K562 (cell line): ENCODE results near the gene MTMR12. TPM values are rescaled to one million over a fixed set of nuclear protein-coding genes. Genes with fewer than 3 reads are reported as not detected.
"Not testable (repeated sequence)": the region's sequence is repeated elsewhere in the genome, so short reads cannot be mapped to it uniquely, and the experiment has no call there.

ENCODE experiments used
- ATAC-seq: fragments of 200-7000 bp; cut with Tn5 transposase; 3 replicates; pipeline ENCODE4 v1.9.1; 2020; ENCODE audit warnings: moderate library complexity
- BruUV-seq: library from RNA; stranded (reverse); fragments of 400-500 nt; replicated peaks from 2 replicates; lab custom pipeline; 2021; lab: Mats Ljungman, UMichigan
- CTCF ChIA-PET: fragments of 300-600 bp; formaldehyde crosslinking; extraction: SDS; loops from one replicate; lab custom pipeline; 2021; ENCODE audit warnings: low intra/inter-chr PET ratio; lab: Yijun Ruan, JAX
- POLR2A ChIA-PET: fragments of 300-600, 350-650 bp; sonication (Branson Sonifier 250); formaldehyde crosslinking; extraction: SDS; loops from one replicate; lab custom pipeline; 2021; ENCODE audit warnings: antibody characterized with exemption, inconsistent platforms; lab: Yijun Ruan, JAX
- DNase-seq, 4 experiments: peaks; one replicate each; pipeline versions ENCODE4 v3.0.0 to v3.0.0-alpha.2; 2011 to 2018; ENCODE audit warnings: low spot score in 3 of 4, mixed read lengths in 3 of 4; ENCODE audit errors: extremely low read depth in 1 of 4
- FAIRE-seq: peaks from 2 replicates; lab custom pipeline; 2011; peaks lifted over from hg19 to GRCh38; lab: Jason Lieb, UNC
- H2AFZ ChIP-seq: 2 replicates; pipeline ENCODE4 v1.6.0; 2011; ENCODE audit warnings: low read depth, low read length, control low read depth, inconsistent platforms
- H3K27ac ChIP-seq: fragments of 200-600 bp; 3 replicates; pipeline ENCODE4 v1.8.0; 2011; ENCODE audit warnings: low read depth, mild to moderate bottlenecking, control low read depth, inconsistent platforms, low read length, moderate library complexity, mixed read lengths; ENCODE audit errors: extremely low read depth
- H3K27me3 ChIP-seq, 2 experiments: fragments of 300-600 bp in 1 of 2; 2 replicates in 1 of 2; 3 replicates in 1 of 2; pipeline versions ENCODE4 v1.6.0 to v1.8.0; 2011; ENCODE audit warnings: inconsistent platforms in 2 of 2, low read length in 2 of 2, mild to moderate bottlenecking in 1 of 2, mixed read lengths in 1 of 2, moderate library complexity in 1 of 2; ENCODE audit not compliant: control insufficient read depth in 2 of 2, insufficient read depth in 2 of 2
- H3K36me3 ChIP-seq: fragments of 300-600 bp; 3 replicates; pipeline ENCODE4 v1.8.0; 2011; ENCODE audit warnings: mild to moderate bottlenecking, low read length, inconsistent platforms; ENCODE audit not compliant: control insufficient read depth, insufficient read depth
- H3K4me1 ChIP-seq, 2 experiments: fragments of 200-600 bp in 1 of 2; replicated peaks in 1 of 2; 2 replicates in 1 of 2; 3 replicates in 1 of 2; pipeline versions ENCODE4 v1.5.1 to v1.8.0; 2011; ENCODE audit warnings: inconsistent platforms in 2 of 2, low read length in 2 of 2, mild to moderate bottlenecking in 1 of 2, mixed read lengths in 1 of 2, moderate library complexity in 1 of 2; ENCODE audit not compliant: control insufficient read depth in 2 of 2, insufficient read depth in 2 of 2
- H3K4me2 ChIP-seq: 2 replicates; pipeline ENCODE4 v1.6.1; 2011; ENCODE audit warnings: low read length, control low read depth, inconsistent platforms, mixed read lengths; ENCODE audit not compliant: insufficient read depth
- H3K4me3 ChIP-seq: fragments of 200-600 bp; sonication (generic), shearing (Covaris generic); 2 replicates; pipeline ENCODE4 v1.5.1; 2016; ENCODE audit warnings: control low read depth, inconsistent platforms
- H3K79me2 ChIP-seq: fragments of 200-600 bp; 3 replicates; pipeline ENCODE4 v1.8.0; 2011; ENCODE audit warnings: low read length, inconsistent platforms; ENCODE audit not compliant: control insufficient read depth, insufficient read depth
- H3K9ac ChIP-seq, 2 experiments: 2 replicates each; pipeline versions ENCODE4 v1.6.0 to v1.6.1; 2011; ENCODE audit warnings: low read depth in 2 of 2, low read length in 2 of 2, control low read depth in 1 of 2, inconsistent platforms in 1 of 2, mild to moderate bottlenecking in 1 of 2, mixed read lengths in 1 of 2; ENCODE audit not compliant: insufficient read depth in 1 of 2
- H3K9me1 ChIP-seq: one replicate; pipeline ENCODE4 v1.6.0; 2011; ENCODE audit warnings: inconsistent platforms, mild to moderate bottlenecking, low read length, moderate library complexity; ENCODE audit not compliant: control insufficient read depth, insufficient read depth
- H3K9me3 ChIP-seq: replicated peaks from 2 replicates; pipeline ENCODE4 v1.5.1; 2011; ENCODE audit warnings: low read depth, low read length, inconsistent platforms; ENCODE audit not compliant: control insufficient read depth, insufficient read depth
- H4K20me1 ChIP-seq: replicated peaks from 2 replicates; pipeline ENCODE4 v1.6.1; 2011; ENCODE audit warnings: low read length, inconsistent platforms, mixed read lengths; ENCODE audit not compliant: control insufficient read depth, insufficient read depth
- CBFA2T3 ChIP-seq: fragments of 450-650 bp; IDR thresholded peaks from 2 replicates; pipeline ENCODE4 v1.6.1; 2017
- CCNT2 ChIP-seq: IDR thresholded peaks from 2 replicates; pipeline ENCODE4 v1.6.1; 2011; ENCODE audit warnings: borderline replicate concordance, low read depth, mild to moderate bottlenecking, moderate library complexity, mixed read lengths, low read length; ENCODE audit not compliant: insufficient read length; ENCODE audit errors: extremely low read depth
- CHAMP1 ChIP-seq: fragments of 450-650 bp; IDR thresholded peaks from 2 replicates; pipeline ENCODE4 v1.6.1; 2016; ENCODE audit warnings: mild to moderate bottlenecking
- CREB1 ChIP-seq, 2 experiments: sonication (generic) in 1 of 2; formaldehyde crosslinking in 1 of 2; IDR thresholded peaks; 2 replicates each; pipeline versions ENCODE4 v1.6.1 to v1.8.0; 2012 to 2022; ENCODE audit warnings: inconsistent platforms in 1 of 2, mild to moderate bottlenecking in 1 of 2, missing genetic modification reagents in 1 of 2, moderate library complexity in 1 of 2
- GATA2 ChIP-seq: sonication (generic); formaldehyde crosslinking; IDR thresholded peaks from 2 replicates; pipeline ENCODE4 v1.4.0; 2020; ENCODE audit warnings: mild to moderate bottlenecking, missing genetic modification reagents
- HDAC1 ChIP-seq, 2 experiments: fragments of 450-650 bp; IDR thresholded peaks; 2 replicates each; pipeline ENCODE4 v1.6.1; 2016 to 2017; ENCODE audit warnings: inconsistent platforms in 1 of 2, mild to moderate bottlenecking in 1 of 2, moderate library complexity in 1 of 2
- HDAC2 ChIP-seq: fragments of 450-650 bp; IDR thresholded peaks from 2 replicates; pipeline ENCODE4 v1.6.1; 2016; ENCODE audit warnings: mild to moderate bottlenecking
- MYNN ChIP-seq, 2 experiments: sonication (generic); formaldehyde crosslinking in 1 of 2; IDR thresholded peaks; 2 replicates each; pipeline versions ENCODE4 v1.5.0 to v1.6.1; 2016 to 2020; ENCODE audit warnings: antibody characterized with exemption in 1 of 2, missing genetic modification reagents in 1 of 2
- NCOA1 ChIP-seq: fragments of 450-650 bp; IDR thresholded peaks from 2 replicates; pipeline ENCODE4 v1.6.1; 2016; ENCODE audit warnings: low read depth
- PHB2 ChIP-seq: fragments of 450-650 bp; IDR thresholded peaks from 2 replicates; pipeline ENCODE4 v1.6.1; 2017; ENCODE audit warnings: low read depth
- PML ChIP-seq: IDR thresholded peaks from 2 replicates; pipeline ENCODE4 v1.6.1; 2012; ENCODE audit warnings: low read length, inconsistent platforms
- POLR2AphosphoS5 ChIP-seq: IDR thresholded peaks from 2 replicates; pipeline ENCODE4 v1.6.1; 2011; ENCODE audit warnings: mild to moderate bottlenecking, low read depth, low read length, moderate library complexity; ENCODE audit not compliant: control insufficient read depth, insufficient read depth
- RCOR1 ChIP-seq, 2 experiments: IDR thresholded peaks; 2 replicates each; pipeline ENCODE4 v1.6.1; 2012; ENCODE audit warnings: low read depth in 2 of 2, low read length in 2 of 2, borderline replicate concordance in 1 of 2, improper control_type of control experiment in 1 of 2
- RUNX1 ChIP-seq: sonication (generic); IDR thresholded peaks from 2 replicates; pipeline ENCODE4 v1.6.1; 2016; ENCODE audit warnings: antibody characterized with exemption, low read depth
- SMARCA4 ChIP-seq: fragments of 450-650 bp; IDR thresholded peaks from 2 replicates; pipeline ENCODE4 v1.6.1; 2016
- SMARCC2 ChIP-seq: fragments of 450-650 bp; IDR thresholded peaks from 2 replicates; pipeline ENCODE4 v1.6.1; 2017; ENCODE audit warnings: antibody characterized with exemption, moderate library complexity, mild to moderate bottlenecking, low read depth
- STAT5A ChIP-seq: IDR thresholded peaks from 2 replicates; pipeline ENCODE4 v1.6.1; 2012; ENCODE audit warnings: low read length, inconsistent platforms, borderline replicate concordance
- ZKSCAN8 ChIP-seq: fragments of 200-800 bp; sonication (Bioruptor generic); IDR thresholded peaks from 2 replicates; pipeline ENCODE4 v1.6.1; 2016; ENCODE audit warnings: missing genetic modification characterization, missing compliant biosample characterization
- ZNF695 ChIP-seq: fragments of 450-650 bp; formaldehyde crosslinking; IDR thresholded peaks from 2 replicates; pipeline ENCODE4 v1.4.0; 2020; ENCODE audit warnings: mild to moderate bottlenecking, moderate library complexity
- WGBS: fragments of 100-300 bp; shearing (Covaris generic); methylation state at CpG from one replicate; pipeline ENCODE4 v1.1.6; 2016; ENCODE audit warnings: low coverage, mixed read lengths; ENCODE audit not compliant: insufficient coverage; ENCODE audit errors: missing lambda C conversion rate; 5-methylcytosine and 5-hydroxymethylcytosine counted together
- in situ Hi-C: fragments of 300-500 bp; cut with MboI; formaldehyde crosslinking; loops from 4 replicates; pipeline ENCODE4 v1.15.0; 2018; ENCODE audit warnings: inconsistent platforms, mixed read lengths
- intact Hi-C: fragments of 100-400 bp; cut with micrococcal nuclease; formaldehyde crosslinking; loops from 2 replicates; pipeline ENCODE4 v1.14.2; 2022
- polyA plus RNA-seq, 8 experiments: library from polyadenylated mRNA; depleted of rRNA in 4 of 8; stranded (reverse) in 5 of 8; unstranded in 3 of 8; fragments of >200 nt; fragmentation: Nextera tagmentation in 2 of 8; fragmentation: Illumina TruSeq in 1 of 8; extraction: Ambion mirVana in 2 of 8; extraction: Trizol in 1 of 8; gene quantifications; 2 replicates each; pipeline versions ENCODE4 v1.2.1 to v1.2.3, GENCODE V29; 2011 to 2014; ENCODE audit warnings: inconsistent platforms in 1 of 8, missing spikeins in 1 of 8
- total RNA-seq, 7 experiments: library from RNA; depleted of rRNA in 6 of 7; stranded (reverse); fragments of >200 nt in 6 of 7; fragmentation: Illumina TruSeq in 2 of 7; extraction: Trizol in 2 of 7; gene quantifications; 2 replicates each; pipeline versions ENCODE4 v1.2.1 to v1.2.3, GENCODE V29; 2011 to 2021; ENCODE audit warnings: low replicate concordance in 1 of 7
- TF ChIP-seq, protein P1 (sequence below): sonication (generic); formaldehyde crosslinking; IDR thresholded peaks from 2 replicates; pipeline ENCODE4 v1.8.0; 2022; ENCODE audit warnings: missing genetic modification reagents, mild to moderate bottlenecking, moderate library complexity, borderline replicate concordance

The MTMR12 gene
- total and polyA plus RNA-seq, 9 of the 15 experiments (the other 6 are each of a cell fraction or from before 2014, with no cell fraction given): 4.0 to 28.7 (median 17.1) TPM

DNA sequence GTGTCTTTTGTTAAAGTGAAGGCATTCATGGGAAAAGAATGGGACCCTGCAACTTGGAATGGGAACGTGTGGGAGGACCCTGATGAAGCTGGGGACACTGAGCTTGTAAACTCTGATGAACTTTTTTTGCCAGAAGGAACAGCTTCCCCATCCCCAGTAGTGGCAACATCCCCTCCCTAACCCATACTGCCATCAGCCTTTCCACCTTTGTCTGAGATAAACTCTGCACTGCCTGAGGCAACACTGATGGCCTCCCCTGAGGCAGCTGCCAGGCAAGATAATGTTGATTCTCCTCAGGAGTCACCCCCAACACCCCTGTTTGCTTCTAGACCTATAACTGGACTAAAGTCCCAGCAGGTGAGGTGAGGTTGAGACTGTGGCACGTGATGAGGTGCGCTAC lies 24.6 kb downstream of the MTMR12 start:
- in situ Hi-C loops; H3K27ac ChIP-seq; H3K9me1 ChIP-seq; ATAC-seq; H3K36me3 ChIP-seq; H3K27me3 ChIP-seq; H3K9ac ChIP-seq; intact Hi-C loops; H3K4me3 ChIP-seq; H2AFZ ChIP-seq; BruUV-seq; CTCF ChIA-PET; H3K9me3 ChIP-seq; TF ChIP-seq MYNN, CREB1 (CRISPR knock-in tag; IDR thresholded peaks at IDR 0.05): not testable (repeated sequence)
- POLR2A ChIA-PET: interaction anchor here (0.6 to 1.4 kb wide), 5 partner anchors 9 to 207 kb away, joined by 3 to 4 read pairs (median 3); no protein-coding TSS in a partner anchor
- FAIRE-seq (peak; percentile 32), DNase-seq (peak in 1 of 4 experiments; percentile 69)
- 15% methylated on average over 3 of the region's 3 CpGs for WGBS
- peaks cover 13% of the 10 kb centered on the region; the same call in 1 of the 2 replicates for H4K20me1 ChIP-seq
- peaks cover 17 to 29% of the 10 kb centered on the region in 2 experiments; a peak in 4 of 5 replicates for H3K4me1 ChIP-seq
- H3K4me2 ChIP-seq: peak overlapping the region; percentile 9; the same call in 1 of the 2 replicates
- H3K79me2 ChIP-seq: peaks cover 23% of the 10 kb centered on the region
- TF ChIP-seq STAT5A (peak; percentile 56; the same call in 1 of the 2 replicates), MYNN (IDR thresholded peaks at IDR 0.05) (peak; percentile 70; the same call in 1 of the 2 replicates), PML (peak; percentile 55; the same call in 1 of the 2 replicates), PHB2 (peak; percentile 87), RCOR1 (IDR thresholded peaks at IDR 0.05; ENCODE audit: borderline replicate concordance in 1 of 2, low read depth in 2 of 2, low read length in 2 of 2) (peak in 1 of 2 experiments; percentile 34; a peak in 1 of 4 replicates), POLR2AphosphoS5 (peak; percentile 68; the same call in 1 of the 2 replicates), HDAC1 (IDR thresholded peaks at IDR 0.05) (peak in 1 of 2 experiments; percentile 44; a peak in 1 of 4 replicates), ZNF695 (CRISPR knock-in tag) (0 out of 2 replicates have a peak, but pooled peaks have one; percentile 63), CBFA2T3 (peak; percentile 97), NCOA1 (peak; percentile 33; the same call in 1 of the 2 replicates), CREB1 (IDR thresholded peaks at IDR 0.05) (peak; percentile 24; the same call in 1 of the 2 replicates), CHAMP1 (peak; percentile 69; the same call in 1 of the 2 replicates), GATA2 (peak; percentile 96), SMARCA4 (peak; percentile 77), RUNX1 (0 out of 2 replicates have a peak, but pooled peaks have one; percentile 51), CCNT2 (peak; percentile 7), SMARCC2 (peak; percentile 64; the same call in 1 of the 2 replicates), ZKSCAN8 (peak; percentile 41; the same call in 1 of the 2 replicates), HDAC2 (peak; percentile 30; the same call in 1 of the 2 replicates)
- TF ChIP-seq, protein P1, sequence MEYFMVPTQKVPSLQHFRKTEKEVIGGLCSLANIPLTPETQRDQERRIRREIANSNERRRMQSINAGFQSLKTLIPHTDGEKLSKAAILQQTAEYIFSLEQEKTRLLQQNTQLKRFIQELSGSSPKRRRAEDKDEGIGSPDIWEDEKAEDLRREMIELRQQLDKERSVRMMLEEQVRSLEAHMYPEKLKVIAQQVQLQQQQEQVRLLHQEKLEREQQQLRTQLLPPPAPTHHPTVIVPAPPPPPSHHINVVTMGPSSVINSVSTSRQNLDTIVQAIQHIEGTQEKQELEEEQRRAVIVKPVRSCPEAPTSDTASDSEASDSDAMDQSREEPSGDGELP: peak; percentile 34; the same call in 1 of the 2 replicates
